GM06990 (cell line): Measurements from ENCODE around the gene MRPS22.

Experiments
- DNase-seq: peaks from one replicate; pipeline ENCODE4 v3.0.0-alpha.2; 2011; ENCODE audit not compliant: insufficient read length; ENCODE audit errors: extremely low read depth
- H3K27me3 ChIP-seq: replicated peaks from 2 replicates; pipeline ENCODE4 v1.6.0; 2011; ENCODE audit warnings: low read length; ENCODE audit not compliant: control insufficient read depth, insufficient read depth
- H3K36me3 ChIP-seq: 2 replicates; pipeline ENCODE4 v1.5.1; 2011; ENCODE audit warnings: low read length; ENCODE audit not compliant: control insufficient read depth, insufficient read depth
- H3K4me3 ChIP-seq: replicated peaks from 2 replicates; pipeline ENCODE4 v1.5.1; 2011; ENCODE audit warnings: low read depth, mild to moderate bottlenecking, control low read depth, low read length
- TF ChIP-seq, protein P1 (sequence below): IDR thresholded peaks from 2 replicates; pipeline ENCODE4 v1.5.1; 2011; ENCODE audit warnings: low read length, control low read depth, mild to moderate bottlenecking, inconsistent platforms; ENCODE audit not compliant: insufficient read depth, poor library complexity, severe bottlenecking

MRPS22 gene

DNA sequence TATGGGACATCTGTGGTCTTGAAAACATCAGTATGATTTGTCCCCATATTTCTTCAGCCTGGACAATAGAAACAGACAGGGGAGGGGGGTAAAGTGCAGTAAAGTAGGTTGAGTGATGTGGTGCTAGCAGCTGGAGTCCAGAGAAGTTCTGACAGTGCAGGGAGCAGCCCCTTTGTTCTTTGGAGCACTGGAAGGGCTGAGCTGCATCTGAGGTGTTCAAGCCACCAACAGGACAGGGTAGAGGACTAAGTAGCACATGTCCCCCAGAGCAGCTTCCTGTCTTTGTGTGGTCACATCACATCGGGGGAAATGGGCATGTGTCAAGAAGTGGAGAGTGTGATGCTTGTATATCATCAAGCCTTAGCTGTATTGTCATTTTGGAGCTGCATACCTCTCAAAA lies 12.1 kb downstream of the MRPS22 start:
- Histone ChIP-seq H3K27me3 (no peaks in the 10 kb centered on the region), H3K36me3 (peaks cover 23% of the 10 kb centered on the region), H3K4me3 (no peak overlapping the region)
- TF ChIP-seq, protein P1, sequence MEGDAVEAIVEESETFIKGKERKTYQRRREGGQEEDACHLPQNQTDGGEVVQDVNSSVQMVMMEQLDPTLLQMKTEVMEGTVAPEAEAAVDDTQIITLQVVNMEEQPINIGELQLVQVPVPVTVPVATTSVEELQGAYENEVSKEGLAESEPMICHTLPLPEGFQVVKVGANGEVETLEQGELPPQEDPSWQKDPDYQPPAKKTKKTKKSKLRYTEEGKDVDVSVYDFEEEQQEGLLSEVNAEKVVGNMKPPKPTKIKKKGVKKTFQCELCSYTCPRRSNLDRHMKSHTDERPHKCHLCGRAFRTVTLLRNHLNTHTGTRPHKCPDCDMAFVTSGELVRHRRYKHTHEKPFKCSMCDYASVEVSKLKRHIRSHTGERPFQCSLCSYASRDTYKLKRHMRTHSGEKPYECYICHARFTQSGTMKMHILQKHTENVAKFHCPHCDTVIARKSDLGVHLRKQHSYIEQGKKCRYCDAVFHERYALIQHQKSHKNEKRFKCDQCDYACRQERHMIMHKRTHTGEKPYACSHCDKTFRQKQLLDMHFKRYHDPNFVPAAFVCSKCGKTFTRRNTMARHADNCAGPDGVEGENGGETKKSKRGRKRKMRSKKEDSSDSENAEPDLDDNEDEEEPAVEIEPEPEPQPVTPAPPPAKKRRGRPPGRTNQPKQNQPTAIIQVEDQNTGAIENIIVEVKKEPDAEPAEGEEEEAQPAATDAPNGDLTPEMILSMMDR, result no peak
- DNase-seq, result no peak

DNA sequence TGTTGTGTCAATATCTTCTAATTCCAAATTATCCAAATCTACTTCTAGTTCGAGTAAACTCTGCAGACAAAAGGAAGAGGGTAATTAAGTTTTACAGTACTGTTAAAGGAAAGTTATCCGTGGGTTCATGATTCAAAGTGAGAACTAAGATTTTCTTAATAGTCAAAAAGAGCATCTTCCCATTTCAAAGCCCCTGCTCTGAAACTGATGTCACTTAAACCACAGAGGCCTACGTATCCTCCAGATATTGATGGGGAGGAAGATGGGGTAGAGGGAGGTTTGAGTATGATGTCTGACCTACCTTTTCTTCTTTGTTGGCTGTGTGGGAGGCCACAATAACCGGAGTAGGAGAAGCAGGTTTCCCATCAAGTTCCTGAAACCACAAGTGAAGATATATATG lies 14.1 kb downstream of the MRPS22 start:
- H3K4me3 ChIP-seq, result no peak overlapping the region
- TF ChIP-seq, protein P1, result no peak
- peak; percentile 48 for DNase-seq
- no peaks in the 10 kb centered on the region for H3K27me3 ChIP-seq
- H3K36me3 ChIP-seq, result peaks cover 23% of the 10 kb centered on the region

DNA sequence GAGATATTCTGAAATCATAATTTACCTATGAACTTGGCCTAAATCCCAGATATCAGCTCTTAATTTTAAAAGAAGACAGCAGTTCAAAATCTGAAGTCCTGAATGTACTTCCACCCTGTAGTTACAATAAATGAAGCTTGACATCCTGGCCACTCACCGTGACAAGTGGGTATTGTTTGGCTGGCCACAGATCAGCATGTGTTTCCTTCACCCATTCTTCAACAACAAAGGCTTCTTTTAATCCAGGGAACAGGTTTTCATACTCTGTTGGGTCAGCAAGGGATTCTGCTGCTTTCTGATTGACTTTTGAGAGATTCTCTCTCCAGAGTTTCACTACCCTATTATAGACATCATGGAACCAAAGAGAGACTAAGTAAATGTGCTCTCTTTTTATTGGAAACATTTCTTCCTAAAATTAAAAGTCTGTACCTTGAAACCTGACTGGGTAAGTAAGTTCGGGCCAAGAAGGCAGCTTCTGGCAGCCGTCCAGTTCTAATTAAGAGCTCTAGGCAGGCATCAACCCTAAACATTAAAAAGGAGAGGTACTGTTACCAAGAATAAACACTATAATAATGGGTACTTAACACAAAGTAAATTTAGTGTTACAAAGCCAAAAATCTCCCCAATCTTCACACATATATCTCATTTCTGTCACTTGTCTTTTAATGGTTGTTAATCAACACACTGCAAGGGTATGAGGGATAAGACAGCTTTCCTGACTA lies 15.2 kb downstream of the MRPS22 start:
- Histone ChIP-seq H3K4me3 (no peak overlapping the region), H3K36me3 (peaks cover 23% of the 10 kb centered on the region), H3K27me3 (no peaks in the 10 kb centered on the region)
- TF ChIP-seq, protein P1, result no peak
- DNase-seq, result peak; percentile 28

DNA sequence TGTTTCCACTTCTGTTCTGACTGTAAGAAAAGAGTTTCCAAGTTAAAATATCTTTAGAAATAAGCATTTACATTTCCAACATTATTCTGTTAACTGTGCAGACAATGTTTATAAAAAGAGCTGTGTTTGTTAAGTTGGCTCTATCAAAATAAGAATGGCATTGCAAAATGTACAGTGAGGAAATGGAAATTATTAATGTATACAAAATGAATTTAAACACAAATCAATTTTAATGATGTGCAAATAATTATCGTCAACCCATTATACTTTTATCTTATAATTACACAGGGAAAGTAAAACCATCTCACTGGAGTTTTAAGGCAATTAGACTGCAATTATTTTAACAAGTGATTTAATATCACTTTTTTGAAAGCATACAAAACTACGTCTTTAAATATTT lies 17.5 kb downstream of the MRPS22 start:
- Histone ChIP-seq H3K27me3 (no peaks in the 10 kb centered on the region), H3K36me3 (peaks cover 10% of the 10 kb centered on the region), H3K4me3 (no peak overlapping the region)
- TF ChIP-seq, protein P1, result no peak
- DNase-seq, result no peak

DNA sequence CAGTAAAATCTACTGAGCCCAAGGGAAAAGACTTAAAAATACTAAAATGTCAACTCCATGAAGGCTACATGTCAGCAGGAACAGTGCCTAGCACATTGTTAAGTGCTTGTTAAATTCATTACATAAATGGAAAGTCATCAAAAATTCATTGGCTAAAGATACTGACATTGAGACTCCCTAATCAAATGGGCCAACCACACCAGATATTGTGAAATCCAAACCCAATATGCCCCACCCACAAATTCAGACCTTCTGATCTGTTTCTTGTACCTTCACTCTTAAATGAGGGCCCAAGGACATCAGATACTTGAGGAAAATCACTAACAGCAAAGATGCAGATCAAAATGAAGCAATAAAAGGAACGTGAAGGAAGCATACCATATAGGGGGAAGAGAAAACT lies 20.7 kb downstream of the MRPS22 start:
- Histone ChIP-seq H3K36me3 (peaks cover 11% of the 10 kb centered on the region), H3K4me3 (no peak overlapping the region), H3K27me3 (no peaks in the 10 kb centered on the region)
- no peak for DNase-seq
- TF ChIP-seq, protein P1, result no peak

DNA sequence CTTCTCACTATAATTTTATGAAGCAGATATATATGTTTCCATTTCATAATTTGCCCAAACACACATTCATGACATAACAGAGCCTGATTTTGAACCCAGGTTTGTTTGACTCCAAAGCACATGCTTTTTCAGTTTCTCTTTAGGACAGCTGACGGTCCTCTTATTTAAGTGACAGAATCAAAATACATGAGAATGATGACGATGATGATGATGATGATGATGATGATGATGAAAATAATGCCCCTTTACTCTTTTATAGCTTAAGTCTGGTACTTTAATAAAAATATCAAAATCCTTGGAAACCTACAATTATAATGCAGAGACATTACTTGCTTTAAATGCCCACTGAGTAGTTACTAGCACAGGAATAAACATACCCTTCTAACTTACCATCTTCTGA lies 30.3 kb downstream of the MRPS22 start:
- DNase-seq, result no peak
- Histone ChIP-seq H3K36me3 (peaks cover 18% of the 10 kb centered on the region), H3K27me3 (no peaks in the 10 kb centered on the region), H3K4me3 (no peak overlapping the region)
- TF ChIP-seq, protein P1, result no peak
